Activated B cell treated with CpG ODN at 0.5 μM for 24 hours (primary cell): Measurements from ENCODE around the gene OBSCN. TPM values are rescaled to one million over a fixed set of nuclear protein-coding genes. Genes with fewer than 3 reads are reported as not detected.

ENCODE experiments used
- ATAC-seq: fragments of 200-7000 bp; cut with Tn5 transposase; one replicate; pipeline ENCODE4 v1.10.0; 2021; ENCODE audit warnings: low read depth, mild to moderate bottlenecking, moderate library complexity
- CTCF ChIA-PET: fragments of 350-600 bp; sonication (Branson Sonifier 250); formaldehyde crosslinking; loops from one replicate; lab custom pipeline; 2021; ENCODE audit warnings: antibody characterized with exemption; lab: Charles Lee
- POLR2A ChIA-PET: fragments of 350-600 bp; sonication (Branson Sonifier 250); formaldehyde crosslinking; loops from one replicate; lab custom pipeline; 2021; ENCODE audit warnings: antibody characterized with exemption; lab: Charles Lee
- DNase-seq: peaks from one replicate; pipeline ENCODE4 v3.0.0; 2022
- H3K27ac Mint-ChIP-seq: one replicate; pipeline ENCODE4 v1.8.0; 2020; ENCODE audit warnings: mixed read lengths
- H3K27me3 Mint-ChIP-seq: one replicate; pipeline ENCODE4 v1.8.0; 2021; ENCODE audit warnings: mixed read lengths
- H3K36me3 Mint-ChIP-seq: one replicate; pipeline ENCODE4 v1.8.0; 2021; ENCODE audit warnings: low read depth, mixed read lengths
- H3K4me1 Mint-ChIP-seq: one replicate; pipeline ENCODE4 v1.8.0; 2021; ENCODE audit warnings: mixed read lengths
- H3K4me3 Mint-ChIP-seq: one replicate; pipeline ENCODE4 v1.8.0; 2020; ENCODE audit warnings: mild to moderate bottlenecking, mixed read lengths
- H3K9me3 Mint-ChIP-seq: one replicate; pipeline ENCODE4 v1.8.0; 2020; ENCODE audit warnings: mixed read lengths
- intact Hi-C: fragments of 100-400 bp; cut with micrococcal nuclease; formaldehyde crosslinking; loops from one replicate; pipeline ENCODE4 v1.15.1; 2024
- total RNA-seq: library from RNA; stranded (reverse); gene quantifications from 2 replicates; pipeline ENCODE4 v1.2.3, GENCODE V29; 2022
- TF ChIP-seq, protein P1 (sequence below): fragments of 200-600 bp; IDR thresholded peaks from one replicate; pipeline ENCODE4 v1.8.0; 2022; ENCODE audit warnings: antibody characterized with exemption, mild to moderate bottlenecking

The OBSCN gene
- total RNA-seq, 1 donor from 2014 or later: 19.8 TPM

DNA sequence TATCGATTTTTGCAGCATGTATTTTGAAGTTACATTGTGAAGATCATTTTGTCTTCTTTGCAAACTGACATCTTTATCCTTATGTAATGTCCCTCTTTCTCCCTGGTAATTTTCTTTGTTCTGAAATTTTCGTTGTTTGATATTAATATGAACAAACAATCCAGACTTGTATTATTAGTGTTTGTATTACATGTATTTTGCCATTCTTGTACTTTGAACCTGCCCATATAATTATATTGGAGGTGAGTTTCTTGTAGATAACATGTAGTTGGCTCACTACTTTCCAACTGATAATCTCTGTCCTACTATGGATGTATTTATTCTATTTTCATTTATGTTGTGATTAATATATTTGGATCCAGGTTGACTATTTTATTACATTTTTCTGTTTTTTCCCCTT is 27.1 kb downstream of the OBSCN start:
- no peak for DNase-seq
- H3K4me3 Mint-ChIP-seq: no peak overlapping the region
- no peak for ATAC-seq
- peaks cover 15% of the 10 kb centered on the region for H3K9me3 Mint-ChIP-seq
- H3K36me3 Mint-ChIP-seq: peaks cover 66% of the 10 kb centered on the region
- intact Hi-C loops: no loop called here
- CTCF ChIA-PET: no interaction called here
- no peak overlapping the region for H3K27ac Mint-ChIP-seq
- POLR2A ChIA-PET: no interaction called here
- H3K4me1 Mint-ChIP-seq: no peaks in the 10 kb centered on the region
- TF ChIP-seq, protein P1, sequence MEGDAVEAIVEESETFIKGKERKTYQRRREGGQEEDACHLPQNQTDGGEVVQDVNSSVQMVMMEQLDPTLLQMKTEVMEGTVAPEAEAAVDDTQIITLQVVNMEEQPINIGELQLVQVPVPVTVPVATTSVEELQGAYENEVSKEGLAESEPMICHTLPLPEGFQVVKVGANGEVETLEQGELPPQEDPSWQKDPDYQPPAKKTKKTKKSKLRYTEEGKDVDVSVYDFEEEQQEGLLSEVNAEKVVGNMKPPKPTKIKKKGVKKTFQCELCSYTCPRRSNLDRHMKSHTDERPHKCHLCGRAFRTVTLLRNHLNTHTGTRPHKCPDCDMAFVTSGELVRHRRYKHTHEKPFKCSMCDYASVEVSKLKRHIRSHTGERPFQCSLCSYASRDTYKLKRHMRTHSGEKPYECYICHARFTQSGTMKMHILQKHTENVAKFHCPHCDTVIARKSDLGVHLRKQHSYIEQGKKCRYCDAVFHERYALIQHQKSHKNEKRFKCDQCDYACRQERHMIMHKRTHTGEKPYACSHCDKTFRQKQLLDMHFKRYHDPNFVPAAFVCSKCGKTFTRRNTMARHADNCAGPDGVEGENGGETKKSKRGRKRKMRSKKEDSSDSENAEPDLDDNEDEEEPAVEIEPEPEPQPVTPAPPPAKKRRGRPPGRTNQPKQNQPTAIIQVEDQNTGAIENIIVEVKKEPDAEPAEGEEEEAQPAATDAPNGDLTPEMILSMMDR: no peak
- H3K27me3 Mint-ChIP-seq: no peaks in the 10 kb centered on the region

DNA sequence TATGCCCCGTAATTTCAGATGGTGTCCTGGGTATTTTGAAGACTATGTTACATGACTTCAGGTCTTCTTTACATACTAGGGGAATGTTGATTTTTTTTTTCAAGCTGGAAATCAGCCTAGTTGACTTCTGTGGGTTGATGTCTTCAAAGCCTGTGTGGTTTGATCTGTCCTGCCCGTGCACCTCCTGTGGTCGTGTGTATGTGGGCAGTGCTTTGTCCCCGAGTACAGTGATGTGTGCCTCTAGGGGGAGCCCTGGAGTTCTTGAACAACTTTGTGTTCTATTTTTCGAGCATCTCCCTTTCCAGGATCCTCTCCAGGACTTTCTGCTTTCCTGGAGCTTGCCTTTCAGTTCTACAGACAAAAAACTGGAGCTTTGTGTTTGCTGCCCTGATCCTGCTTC is 28.9 kb downstream of the OBSCN start:
- ATAC-seq (no peak), DNase-seq (no peak)
- no peaks in the 10 kb centered on the region for H3K27me3 Mint-ChIP-seq
- intact Hi-C loops: no loop called here
- H3K9me3 Mint-ChIP-seq: peaks cover 27% of the 10 kb centered on the region
- ChIA-PET POLR2A (no interaction called here), CTCF (no interaction called here)
- peaks cover 66% of the 10 kb centered on the region for H3K36me3 Mint-ChIP-seq
- no peaks in the 10 kb centered on the region for H3K4me1 Mint-ChIP-seq
- no peak overlapping the region for H3K27ac Mint-ChIP-seq
- TF ChIP-seq, protein P1: no peak
- H3K4me3 Mint-ChIP-seq: no peak overlapping the region

- Mint-ChIP-seq H3K4me1 (no peaks in the 10 kb centered on the region), H3K4me3 (no peak overlapping the region), H3K36me3 (peaks cover 70% of the 10 kb centered on the region), H3K27me3 (no peaks in the 10 kb centered on the region), H3K9me3 (peaks cover 37% of the 10 kb centered on the region), H3K27ac (no peak overlapping the region)
- CTCF ChIA-PET: no interaction called here
- intact Hi-C loops: no loop called here
- ATAC-seq (no peak), DNase-seq (no peak)
- TF ChIP-seq, protein P1: no peak
- POLR2A ChIA-PET: no interaction called here
Measured at GRCh38 chr1:228238007-228238406, 30.2 kb downstream of the OBSCN start.

GRCh38 chr1:228238461-228238860 is 30.6 kb downstream of the OBSCN start:
- H3K27ac Mint-ChIP-seq: no peak overlapping the region
- H3K4me3 Mint-ChIP-seq: no peak overlapping the region
- peaks cover 70% of the 10 kb centered on the region for H3K36me3 Mint-ChIP-seq
- DNase-seq (no peak), ATAC-seq (no peak)
- intact Hi-C loops: no loop called here
- ChIA-PET POLR2A (no interaction called here), CTCF (no interaction called here)
- TF ChIP-seq, protein P1: no peak
- peaks cover 36% of the 10 kb centered on the region for H3K9me3 Mint-ChIP-seq
- no peaks in the 10 kb centered on the region for H3K27me3 Mint-ChIP-seq
- no peaks in the 10 kb centered on the region for H3K4me1 Mint-ChIP-seq

GRCh38 chr1:228240411-228241240 is 32.8 kb downstream of the OBSCN start:
- POLR2A ChIA-PET: no interaction called here
- TF ChIP-seq, protein P1: no peak
- H3K36me3 Mint-ChIP-seq: peaks cover 77% of the 10 kb centered on the region
- no peak overlapping the region for H3K4me3 Mint-ChIP-seq
- intact Hi-C loops: no loop called here
- no peak overlapping the region for H3K27ac Mint-ChIP-seq
- no peak for ATAC-seq
- no peaks in the 10 kb centered on the region for H3K4me1 Mint-ChIP-seq
- H3K9me3 Mint-ChIP-seq: peaks cover 46% of the 10 kb centered on the region
- CTCF ChIA-PET: no interaction called here
- H3K27me3 Mint-ChIP-seq: no peaks in the 10 kb centered on the region
- DNase-seq: no peak
